ENCODE data around the gene PSAP.
A peak's percentile ranks its signal among the peaks of the same experiment; 100 is the strongest.

Gene PSAP

DNA sequence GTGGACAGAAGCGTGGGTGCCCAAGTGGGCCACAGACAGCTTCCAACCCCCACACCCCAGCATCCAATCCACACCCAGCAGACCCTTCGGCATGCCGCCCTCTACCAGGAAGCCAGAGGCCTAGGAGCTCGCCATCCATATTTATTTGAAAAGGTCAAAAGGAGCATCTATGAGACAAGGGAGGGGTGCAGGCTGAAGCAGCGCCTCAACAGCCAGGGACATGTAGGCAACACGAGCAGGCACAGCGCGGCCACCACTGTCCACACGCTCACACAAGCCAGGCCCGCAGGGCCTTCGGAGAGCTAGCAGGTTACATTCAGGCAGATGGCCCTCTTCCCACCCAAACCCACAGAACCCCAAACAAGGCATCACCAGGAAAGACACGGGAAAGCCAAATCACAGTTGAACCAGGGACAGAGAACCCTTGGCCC, 34.6 kb downstream of the PSAP start:
- intact Hi-C loops (cut with DNase I): no loop called here
- peak in 2 of 10 donors; percentile 79 to 85 for DNase-seq

DNA sequence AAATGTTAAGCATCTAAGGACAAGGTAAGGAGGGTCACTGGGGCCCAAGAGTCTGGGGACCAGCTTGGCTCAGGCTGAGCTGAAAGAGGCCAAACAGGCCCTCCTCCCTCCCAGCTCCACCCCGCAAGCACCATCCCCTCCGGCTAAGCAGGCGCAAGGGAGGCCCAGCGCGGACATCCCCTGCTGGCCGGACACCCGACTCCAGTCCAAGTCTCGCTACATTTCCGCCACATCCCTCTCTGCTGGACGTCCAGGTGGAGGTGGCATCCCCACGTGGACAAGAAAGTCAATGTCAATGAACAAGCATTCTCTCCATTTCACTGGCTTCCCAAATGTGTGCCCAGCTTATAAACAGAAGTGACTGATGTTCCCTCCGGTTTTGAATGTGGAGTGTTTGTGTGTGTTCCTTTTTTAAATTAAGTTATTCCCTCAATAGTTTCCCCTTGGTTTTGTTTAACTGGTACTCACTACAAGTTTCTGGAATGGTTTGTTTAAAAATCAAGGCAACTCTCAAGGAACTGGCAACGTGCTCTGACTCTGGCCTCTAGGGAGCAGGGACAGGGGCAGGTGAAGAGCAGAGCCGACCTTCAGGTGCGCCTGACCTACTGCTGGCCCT, 35.4 kb downstream of the PSAP start:
- intact Hi-C loops (cut with DNase I): no loop called here
- DNase-seq: peak in 2 of 10 donors; percentile 63 to 70

DNA sequence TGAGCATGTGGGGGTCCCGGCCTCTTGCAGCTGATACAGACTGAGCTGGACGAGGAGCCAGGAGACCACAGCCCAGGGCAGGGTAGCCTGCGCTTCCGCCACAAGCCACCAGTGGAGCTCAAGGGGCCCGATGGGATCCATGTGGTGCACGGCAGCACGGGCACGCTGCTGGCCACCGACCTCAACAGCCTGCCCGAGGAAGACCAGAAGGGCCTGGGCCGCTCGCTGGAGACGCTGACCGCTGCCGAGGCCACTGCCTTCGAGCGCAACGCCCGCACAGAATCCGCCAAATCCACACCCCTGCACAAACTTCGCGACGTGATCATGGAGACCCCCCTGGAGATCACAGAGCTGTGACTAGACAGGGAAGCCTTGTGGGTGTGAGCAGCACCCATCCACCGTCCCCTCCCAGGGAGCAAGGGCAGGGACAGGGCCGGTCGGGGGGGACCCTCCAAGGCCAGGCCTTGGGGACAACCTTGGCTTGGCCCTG, 36.1 kb downstream of the PSAP start:
- peak in 2 of 10 donors; percentile 80 to 81 for DNase-seq
- intact Hi-C loops (cut with DNase I): loop anchor here (5.0 kb wide), 3 partner anchors 82 to 498 kb away; partner anchors contain the start of gene SLC29A3

DNA sequence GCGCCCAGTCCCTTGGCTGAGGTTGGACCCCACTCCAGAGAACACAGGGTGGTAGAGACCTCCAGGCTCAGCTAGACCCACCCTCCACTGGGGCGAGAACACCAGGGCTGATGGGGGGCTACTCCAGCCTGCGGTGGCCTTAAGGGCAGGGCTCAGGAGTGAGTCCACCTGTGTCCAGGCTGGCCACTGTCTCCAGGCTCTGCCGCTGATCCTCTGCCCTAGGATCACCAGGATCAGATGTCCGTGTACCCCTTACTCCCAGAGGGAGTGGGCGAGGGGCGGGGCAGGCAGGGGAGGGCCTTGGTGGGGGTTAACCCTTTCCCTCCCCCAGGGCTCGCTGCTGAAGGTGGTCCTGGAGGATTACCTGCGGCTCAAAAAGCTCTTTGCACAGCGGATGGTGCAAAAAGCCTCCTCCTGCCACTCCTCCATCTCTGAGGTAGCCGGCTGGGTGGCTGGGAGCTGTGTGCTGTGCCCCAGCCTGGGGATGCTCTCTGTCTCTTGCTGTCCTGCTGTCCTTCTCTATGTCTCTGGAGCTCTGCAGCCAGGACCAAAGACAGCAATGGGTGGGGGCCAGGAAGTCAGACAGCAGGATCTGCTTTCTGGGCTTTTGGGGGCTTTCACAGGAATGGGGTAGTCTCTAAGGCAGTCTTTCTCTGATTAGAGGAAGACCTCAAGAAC, 38.0 kb downstream of the PSAP start:
- intact Hi-C loops (cut with DNase I): loop anchor here (5.0 kb wide), 3 partner anchors 84 to 496 kb away; partner anchors contain the start of gene SLC29A3
- DNase-seq: peak in 3 of 10 donors; percentile 35 to 69 (median 62)

DNA sequence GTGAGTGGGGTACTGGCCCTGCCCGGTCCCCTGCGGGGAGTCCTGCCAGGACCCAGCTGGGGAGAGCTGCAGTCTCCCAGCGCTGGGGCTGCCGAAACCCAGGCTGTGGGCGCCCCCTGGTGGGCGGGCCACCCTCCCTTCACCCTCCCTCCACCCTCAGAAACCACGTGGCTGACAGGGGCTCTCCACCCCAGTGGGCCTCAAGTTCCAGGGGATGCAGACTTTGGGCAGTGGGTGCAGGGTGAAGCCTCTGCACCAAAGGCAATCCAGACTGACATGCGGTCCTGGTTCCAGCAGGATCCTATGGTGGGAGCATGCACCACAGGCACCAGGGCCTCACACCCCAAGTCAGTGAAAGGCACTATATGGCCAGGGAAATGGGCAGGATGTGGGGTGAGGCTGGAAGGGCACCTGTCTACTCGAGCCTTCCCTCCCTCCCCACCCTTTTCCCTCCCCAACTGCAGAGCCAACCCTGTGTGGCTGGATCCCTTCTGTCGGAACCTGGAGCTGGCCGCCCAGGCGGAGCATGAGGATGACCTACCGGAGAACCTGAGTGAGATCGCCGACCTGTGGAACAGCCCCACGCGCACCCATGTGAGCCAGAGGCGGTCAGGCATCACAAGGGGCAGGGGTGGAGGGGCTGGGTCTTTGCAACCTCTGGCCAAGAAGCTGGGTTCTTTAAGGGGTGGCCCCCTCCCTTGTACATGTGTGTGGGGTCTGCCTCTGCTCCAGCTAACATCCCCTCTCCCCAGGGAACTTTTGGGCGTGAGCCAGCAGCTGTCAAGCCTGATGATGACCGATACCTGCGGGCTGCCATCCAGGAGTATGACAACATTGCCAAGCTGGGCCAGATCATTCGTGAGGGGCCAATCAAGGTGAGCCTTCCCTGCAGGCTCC, 38.8 kb downstream of the PSAP start:
- DNase-seq: peak; percentile 41 to 97 (median 75)
- intact Hi-C loops (cut with DNase I): loop anchor here (5.0 kb wide), 3 partner anchors 85 to 495 kb away; partner anchors contain the start of gene SLC29A3

DNA sequence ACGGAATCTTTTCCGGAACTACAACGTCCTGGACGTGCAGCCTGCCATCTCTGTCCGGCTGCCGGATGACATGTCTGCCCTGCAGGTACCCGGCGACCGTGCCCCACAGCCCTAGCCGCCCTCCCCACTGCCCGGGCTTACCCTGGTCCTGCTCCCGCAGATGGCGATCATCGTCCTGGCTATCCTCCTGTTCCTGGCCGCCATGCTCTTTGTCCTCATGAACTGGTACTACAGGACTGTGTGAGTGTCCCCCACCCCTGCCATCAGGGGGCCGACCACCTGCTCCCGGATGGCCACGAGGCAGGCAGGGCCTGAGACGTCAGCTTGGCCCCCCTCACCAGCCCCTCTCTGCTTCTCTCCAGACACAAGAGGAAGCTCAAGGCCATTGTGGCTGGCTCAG, 39.7 kb downstream of the PSAP start:
- DNase-seq: peak in 3 of 10 donors; percentile 54 to 83 (median 64)
- intact Hi-C loops (cut with DNase I): loop anchor here (5.0 kb wide), 3 partner anchors 86 to 494 kb away; partner anchors contain the start of gene SLC29A3

DNA sequence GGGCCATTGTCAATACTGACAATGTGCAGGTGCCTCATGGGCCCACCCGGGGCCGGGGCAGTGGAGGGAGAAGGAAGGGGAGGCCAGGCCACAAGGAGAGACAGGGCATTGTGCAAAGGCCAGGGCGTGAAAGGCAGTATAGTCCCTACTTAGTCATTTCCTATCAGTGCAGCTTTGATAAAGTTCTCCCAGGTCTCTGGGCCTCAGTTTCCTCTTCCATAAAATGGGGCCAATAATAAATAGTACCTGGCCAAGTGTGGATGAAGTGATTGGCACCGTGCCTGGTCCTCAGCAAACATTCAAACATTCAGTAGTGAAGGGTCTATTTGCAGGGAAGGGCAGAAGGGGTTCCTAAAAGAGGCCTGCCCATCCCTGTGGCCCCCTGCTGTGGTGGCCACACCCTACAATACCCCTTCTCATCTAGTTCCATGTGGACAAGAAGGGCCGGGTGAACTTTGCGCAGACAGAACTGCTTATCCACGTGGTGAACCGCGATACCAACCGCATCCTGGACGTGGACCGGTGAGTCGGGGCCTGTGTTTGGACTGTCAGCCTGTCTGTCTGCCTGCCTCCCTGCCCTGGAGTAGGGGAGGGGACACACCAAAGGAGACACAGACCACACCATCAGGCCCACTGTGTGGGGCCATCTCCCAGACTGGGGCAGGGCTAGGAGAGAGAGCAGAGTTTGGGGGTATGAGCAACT, 40.9 kb downstream of the PSAP start:
- intact Hi-C loops (cut with DNase I): loop anchor here (5.0 kb wide), 3 partner anchors 87 to 493 kb away; partner anchors contain the start of gene SLC29A3
- peak in 3 of 10 donors; percentile 59 to 69 (median 61) for DNase-seq

DNA sequence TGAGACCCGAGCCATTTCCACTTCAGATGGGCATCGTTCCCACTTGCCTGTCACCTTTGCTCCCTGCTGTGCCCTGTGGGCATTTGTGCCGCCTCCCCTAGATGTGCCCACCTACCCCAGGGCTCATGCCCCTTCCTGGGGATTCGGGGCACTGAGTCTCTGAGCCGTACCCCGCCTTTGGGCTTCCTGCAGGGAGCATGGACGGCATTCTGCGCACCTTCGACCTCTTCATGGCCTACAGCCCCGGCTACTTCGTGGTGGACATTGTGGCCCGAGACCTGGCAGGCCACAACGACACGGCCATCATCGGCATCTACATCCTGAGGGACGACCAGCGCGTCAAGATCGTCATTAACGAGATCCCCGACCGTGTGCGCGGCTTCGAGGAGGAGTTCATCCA, 41.4 kb downstream of the PSAP start:
- intact Hi-C loops (cut with DNase I): loop anchor here (5.0 kb wide), 3 partner anchors 88 to 492 kb away; partner anchors contain the start of gene SLC29A3
- DNase-seq: peak in 3 of 10 donors; percentile 47 to 83 (median 72)

DNA sequence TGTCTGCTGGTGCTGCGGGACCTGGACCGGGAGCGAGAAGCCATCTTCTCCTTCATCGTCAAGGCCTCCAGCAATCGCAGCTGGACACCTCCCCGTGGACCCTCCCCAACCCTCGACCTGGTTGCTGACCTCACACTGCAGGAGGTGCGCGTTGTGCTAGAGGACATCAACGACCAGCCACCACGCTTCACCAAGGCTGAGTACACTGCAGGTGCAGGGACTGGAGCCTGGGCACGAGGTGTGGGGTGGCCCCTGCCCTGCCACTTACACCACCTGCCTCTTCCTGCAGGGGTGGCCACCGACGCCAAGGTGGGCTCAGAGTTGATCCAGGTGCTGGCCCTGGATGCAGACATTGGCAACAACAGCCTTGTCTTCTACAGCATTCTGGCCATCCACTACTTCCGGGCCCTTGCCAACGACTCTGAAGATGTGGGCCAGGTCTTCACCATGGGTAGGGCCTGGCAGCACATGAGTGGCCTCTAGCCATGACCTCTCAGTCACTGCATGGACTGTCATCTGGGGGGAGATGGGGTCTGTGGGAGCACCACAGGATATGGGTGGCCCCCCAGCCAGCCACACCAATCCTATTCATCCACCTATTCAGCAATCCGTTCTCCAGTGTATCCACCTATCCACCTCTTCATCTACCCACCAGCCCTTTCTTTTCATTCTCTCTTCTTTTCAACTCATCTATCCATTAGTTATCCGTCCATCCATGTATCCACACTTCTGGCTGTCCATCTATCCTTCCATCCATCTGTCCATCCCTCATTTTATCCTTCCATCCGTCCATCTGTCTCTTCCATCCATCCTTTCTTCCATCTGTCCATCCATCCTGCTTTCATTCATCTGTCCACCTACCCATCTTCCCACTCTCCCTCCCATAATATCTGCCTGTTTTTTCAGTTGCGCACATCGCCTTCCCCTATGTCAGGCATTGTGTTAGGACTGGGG, 43.2 kb downstream of the PSAP start:
- peak in 3 of 10 donors; percentile 53 to 79 (median 75) for DNase-seq
- intact Hi-C loops (cut with DNase I): no loop called here

DNA sequence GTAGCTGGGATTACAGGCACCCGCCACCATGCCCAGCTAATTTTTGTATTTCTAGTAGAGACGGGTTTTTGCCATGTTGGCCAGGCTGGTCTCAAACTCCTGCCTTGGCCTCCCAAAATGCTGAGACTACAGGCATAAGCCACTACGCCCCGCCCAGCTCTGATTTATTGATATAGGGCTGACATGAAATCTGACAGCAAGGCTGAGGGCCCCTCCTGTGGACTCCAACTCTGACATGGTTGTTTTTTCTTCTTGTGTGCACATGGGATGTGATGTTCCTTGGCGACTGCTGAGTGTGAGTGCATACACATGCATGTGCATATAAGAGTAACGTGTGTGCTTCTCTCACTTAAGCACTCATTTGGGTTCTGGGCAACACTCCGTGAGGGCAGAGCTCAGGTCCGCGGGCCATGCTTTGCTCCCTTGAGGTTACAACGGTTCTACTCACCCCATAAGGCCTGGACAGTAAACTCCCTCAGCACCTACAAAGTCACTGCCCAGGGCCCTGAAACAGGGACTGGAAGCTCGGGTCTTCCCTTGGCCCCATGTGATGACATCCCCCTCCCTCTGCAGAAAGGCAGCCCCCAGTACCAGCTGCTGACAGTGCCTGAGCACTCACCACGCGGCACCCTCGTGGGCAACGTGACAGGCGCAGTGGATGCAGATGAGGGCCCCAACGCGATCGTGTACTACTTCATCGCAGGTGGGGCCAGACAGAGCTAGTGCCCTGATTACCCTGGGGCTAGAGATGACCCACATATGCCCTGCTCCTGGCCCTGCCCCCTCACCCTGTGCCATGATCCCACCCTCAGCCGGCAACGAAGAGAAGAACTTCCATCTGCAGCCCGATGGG, 44.1 kb downstream of the PSAP start:
- DNase-seq: peak in 3 of 10 donors; percentile 43 to 63 (median 48)
- intact Hi-C loops (cut with DNase I): no loop called here

DNA sequence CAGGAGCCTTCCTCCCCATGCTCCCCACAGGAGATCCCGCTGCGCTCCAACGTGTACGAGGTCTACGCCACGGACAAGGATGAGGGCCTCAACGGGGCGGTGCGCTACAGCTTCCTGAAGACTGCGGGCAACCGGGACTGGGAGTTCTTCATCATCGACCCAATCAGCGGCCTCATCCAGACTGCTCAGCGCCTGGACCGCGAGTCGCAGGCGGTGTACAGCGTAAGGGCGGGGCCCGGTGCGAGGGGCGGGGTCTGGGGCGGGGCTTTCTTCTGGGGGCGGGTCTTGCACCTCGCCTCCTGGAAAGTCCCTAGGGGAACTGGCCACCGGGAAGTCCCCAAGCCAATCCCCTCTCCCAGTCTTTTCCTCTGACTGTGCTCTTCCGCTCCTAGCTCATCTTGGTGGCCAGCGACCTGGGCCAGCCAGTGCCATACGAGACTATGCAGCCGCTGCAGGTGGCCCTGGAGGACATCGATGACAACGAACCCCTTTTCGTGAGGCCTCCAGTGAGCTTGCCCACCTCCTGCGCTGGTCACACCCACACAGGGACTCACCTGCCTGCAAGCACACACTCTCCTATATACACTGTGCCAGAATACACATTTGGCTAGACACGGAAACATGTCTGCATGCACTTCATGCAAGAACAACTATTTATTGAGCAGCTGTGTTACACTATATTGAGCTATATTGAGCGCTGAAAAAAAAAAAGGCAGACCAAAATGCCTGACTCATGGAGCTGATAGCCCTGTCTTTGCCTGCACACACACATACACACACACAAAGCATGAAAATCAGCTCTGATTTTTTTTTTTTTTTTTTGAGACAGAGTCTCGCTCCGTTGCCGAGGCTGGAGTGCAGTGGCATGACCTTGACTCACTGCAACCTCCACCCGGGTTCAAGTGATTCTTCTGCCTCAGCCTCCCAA, 45.0 kb downstream of the PSAP start:
- peak in 3 of 10 donors; percentile 68 to 82 (median 72) for DNase-seq
- intact Hi-C loops (cut with DNase I): no loop called here

DNA sequence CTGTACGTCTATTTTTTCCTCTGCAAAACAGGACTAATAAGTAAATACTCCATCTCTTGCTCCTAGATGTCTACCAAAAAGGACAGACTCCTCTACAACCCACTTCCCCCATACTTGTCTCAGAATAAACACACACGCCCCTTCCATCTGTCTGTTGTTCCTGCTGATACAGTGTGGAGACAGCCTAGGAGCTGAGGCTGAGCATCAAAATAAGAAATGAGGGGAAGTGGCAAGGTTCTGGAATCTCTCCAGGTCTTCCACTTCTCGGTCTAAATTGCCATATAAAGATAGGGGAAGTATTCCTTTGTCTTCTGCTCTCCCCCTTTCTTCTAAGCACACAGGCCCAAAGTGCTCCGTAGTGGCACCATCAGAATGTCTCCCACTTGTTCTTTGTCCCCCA, 47.0 kb downstream of the PSAP start:
- peak in 1 of 10 donors; percentile 9 for DNase-seq
- intact Hi-C loops (cut with DNase I): no loop called here

DNA sequence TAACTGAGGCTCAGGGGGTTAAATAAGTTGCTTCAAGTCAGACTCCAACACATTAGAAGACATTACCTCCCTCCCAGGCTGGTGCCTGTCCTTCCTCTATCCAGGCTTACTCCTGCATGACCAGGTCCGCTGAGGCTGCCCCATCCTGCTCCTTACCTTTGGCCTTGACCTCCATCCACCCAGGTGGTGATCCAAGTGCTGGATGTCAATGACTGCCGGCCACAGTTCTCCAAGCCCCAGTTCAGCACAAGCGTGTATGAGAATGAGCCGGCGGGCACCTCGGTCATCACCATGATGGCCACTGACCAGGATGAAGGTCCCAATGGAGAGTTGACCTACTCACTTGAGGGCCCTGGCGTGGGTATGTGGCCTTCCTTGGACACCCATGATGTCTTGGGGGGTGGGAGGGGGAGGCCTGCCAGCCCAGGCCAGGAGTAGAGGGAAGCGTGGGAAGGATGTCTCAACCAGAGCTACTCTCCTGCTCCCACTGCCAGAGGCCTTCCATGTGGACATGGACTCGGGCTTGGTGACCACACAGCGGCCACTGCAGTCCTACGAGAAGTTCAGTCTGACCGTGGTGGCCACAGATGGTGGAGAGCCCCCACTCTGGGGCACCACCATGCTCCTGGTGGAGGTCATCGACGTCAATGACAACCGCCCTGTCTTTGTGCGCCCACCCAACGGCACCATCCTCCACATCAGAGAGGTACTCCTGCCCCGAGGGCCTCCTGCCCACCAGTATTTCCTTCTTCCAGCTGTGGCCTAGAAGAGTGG, 48.1 kb downstream of the PSAP start:
- intact Hi-C loops (cut with DNase I): no loop called here
- peak in 3 of 10 donors; percentile 55 to 69 (median 66) for DNase-seq

DNA sequence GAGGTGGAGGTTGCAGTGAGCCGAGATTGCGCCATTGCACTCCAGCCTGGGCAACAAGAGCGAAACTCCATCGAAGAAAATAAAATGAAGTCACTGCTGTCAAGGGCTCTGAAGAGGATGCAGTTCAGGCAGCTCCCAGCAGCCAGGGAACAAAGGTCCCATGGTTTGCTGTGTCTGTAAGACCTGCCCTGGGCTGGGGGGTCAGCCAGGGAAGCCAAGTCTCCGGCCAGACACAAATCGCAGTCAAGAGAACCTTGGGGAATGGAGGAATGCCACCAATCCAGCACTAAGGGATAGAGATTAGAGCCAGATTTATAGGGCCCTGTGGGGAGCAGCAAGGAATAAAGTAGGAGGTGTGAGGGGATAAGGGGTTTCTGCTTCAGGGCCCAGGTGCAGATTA, 48.8 kb downstream of the PSAP start:
- intact Hi-C loops (cut with DNase I): no loop called here
- DNase-seq: peak in 3 of 10 donors; percentile 15 to 59 (median 55)

DNA sequence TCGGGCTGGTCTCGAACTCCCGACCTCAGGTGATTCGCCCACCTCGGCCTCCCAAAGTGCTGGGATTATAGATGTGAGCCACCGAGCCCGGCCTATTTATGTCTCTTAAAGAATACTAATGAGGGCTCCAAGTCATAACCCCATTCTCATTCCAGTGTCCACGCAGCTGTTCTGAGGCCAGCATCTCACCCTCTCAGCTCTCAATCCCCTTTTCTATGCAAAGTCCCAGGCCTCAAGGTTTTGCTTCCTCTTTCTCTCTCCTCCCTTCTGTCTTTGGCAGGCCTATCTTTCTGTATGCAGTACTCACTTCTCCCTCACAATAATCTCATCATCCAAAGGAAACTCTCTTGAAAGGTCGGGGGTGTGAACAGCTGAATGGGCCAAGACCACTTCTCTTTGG, 49.7 kb downstream of the PSAP start:
- intact Hi-C loops (cut with DNase I): no loop called here
- peak in 2 of 10 donors; percentile 16 to 60 for DNase-seq
